H9 (cell line): ENCODE data around the gene SRGAP3. TPM values are rescaled to one million over a fixed set of nuclear protein-coding genes. Genes with fewer than 3 reads are reported as not detected.

ENCODE experiments used
- DNase-seq: peaks from one replicate; pipeline ENCODE4 v3.0.0-alpha.2; 2017
- H2AFZ ChIP-seq: one replicate; pipeline ENCODE4 v1.6.1; 2013; ENCODE audit warnings: mild to moderate bottlenecking, low read length, control low read depth, moderate library complexity
- H2AK5ac ChIP-seq: 2 replicates; pipeline ENCODE4 v1.6.1; 2013; ENCODE audit warnings: low read length, control low read depth, mixed read lengths; ENCODE audit not compliant: insufficient read length
- H2BK120ac ChIP-seq: one replicate; pipeline ENCODE4 v1.6.1; 2013; ENCODE audit warnings: low read depth, mild to moderate bottlenecking, low read length, control low read depth, inconsistent platforms; ENCODE audit not compliant: poor library complexity, severe bottlenecking
- H2BK12ac ChIP-seq: 2 replicates; pipeline ENCODE4 v1.6.1; 2013; ENCODE audit warnings: low read length, control low read depth, mixed read lengths, low read depth; ENCODE audit not compliant: insufficient read length
- H2BK15ac ChIP-seq: 2 replicates; pipeline ENCODE4 v1.6.1; 2013; ENCODE audit warnings: low read depth, low read length, control low read depth
- H2BK20ac ChIP-seq: one replicate; pipeline ENCODE4 v1.6.1; 2013; ENCODE audit warnings: low read depth, mild to moderate bottlenecking, low read length, control low read depth, inconsistent platforms; ENCODE audit not compliant: poor library complexity, severe bottlenecking
- H2BK5ac ChIP-seq: 2 replicates; pipeline ENCODE4 v1.6.1; 2013; ENCODE audit warnings: low read length, control low read depth, mixed read lengths; ENCODE audit not compliant: insufficient read length
- H3K14ac ChIP-seq: 2 replicates; pipeline ENCODE4 v1.6.1; 2013; ENCODE audit warnings: low read length, control low read depth; ENCODE audit not compliant: insufficient read depth
- H3K18ac ChIP-seq: 2 replicates; pipeline ENCODE4 v1.6.1; 2013; ENCODE audit warnings: low read depth, mild to moderate bottlenecking, mixed read lengths, low read length, control low read depth; ENCODE audit not compliant: insufficient read length
- H3K23ac ChIP-seq: 2 replicates; pipeline ENCODE4 v1.6.1; 2013; ENCODE audit warnings: low read length, control low read depth, mixed read lengths, low read depth; ENCODE audit not compliant: insufficient read length
- H3K23me2 ChIP-seq: 2 replicates; pipeline ENCODE4 v1.6.1; 2013; ENCODE audit warnings: low read depth, mild to moderate bottlenecking, mixed read lengths, low read length, control low read depth; ENCODE audit not compliant: insufficient read length, poor library complexity, severe bottlenecking
- H3K27ac ChIP-seq: 2 replicates; pipeline ENCODE4 v1.5.1; 2013; ENCODE audit warnings: low read length, control low read depth, mixed read lengths, low read depth; ENCODE audit not compliant: insufficient read length
- H3K27me3 ChIP-seq: 2 replicates; pipeline ENCODE4 v1.6.1; 2013; ENCODE audit warnings: low read length, control low read depth, inconsistent platforms; ENCODE audit not compliant: insufficient read depth
- H3K4ac ChIP-seq: 2 replicates; pipeline ENCODE4 v1.6.1; 2013; ENCODE audit warnings: low read depth, mild to moderate bottlenecking, control low read depth, inconsistent platforms, low read length, moderate library complexity
- H3K4me1 ChIP-seq: 2 replicates; pipeline ENCODE4 v1.6.1; 2013; ENCODE audit warnings: low read length, control low read depth, inconsistent platforms; ENCODE audit not compliant: insufficient read depth
- H3K4me2 ChIP-seq: 2 replicates; pipeline ENCODE4 v1.6.1; 2013; ENCODE audit warnings: low read length, control low read depth, mixed read lengths; ENCODE audit not compliant: insufficient read length, insufficient read depth
- H3K56ac ChIP-seq: 2 replicates; pipeline ENCODE4 v1.6.1; 2013; ENCODE audit warnings: low read depth, mild to moderate bottlenecking, mixed read lengths, low read length, control low read depth; ENCODE audit not compliant: insufficient read length
- H3K79me1 ChIP-seq: 2 replicates; pipeline ENCODE4 v1.6.1; 2013; ENCODE audit warnings: low read depth, mild to moderate bottlenecking, moderate library complexity, low read length, control low read depth, inconsistent platforms; ENCODE audit not compliant: insufficient read depth, poor library complexity, severe bottlenecking
- H3K79me2 ChIP-seq: 2 replicates; pipeline ENCODE4 v1.6.1; 2013; ENCODE audit warnings: low read length, control low read depth, inconsistent platforms; ENCODE audit not compliant: insufficient read depth
- H3K9ac ChIP-seq: 2 replicates; pipeline ENCODE4 v1.6.1; 2013; ENCODE audit warnings: low read length, control low read depth, mixed read lengths; ENCODE audit not compliant: insufficient read length; ENCODE audit errors: extremely low read depth
- H3K9me3 ChIP-seq: one replicate; pipeline ENCODE4 v1.6.1; 2013; ENCODE audit warnings: low read depth, low read length, inconsistent platforms; ENCODE audit not compliant: control insufficient read depth
- H3T11ph ChIP-seq: one replicate; pipeline ENCODE4 v1.6.1; 2013; ENCODE audit warnings: mild to moderate bottlenecking, low read length, control low read depth, inconsistent platforms
- H4K20me1 ChIP-seq: one replicate; pipeline ENCODE4 v1.6.1; 2013; ENCODE audit not compliant: control insufficient read depth, insufficient read length, insufficient read depth
- H4K5ac ChIP-seq: 2 replicates; pipeline ENCODE4 v1.6.1; 2013; ENCODE audit warnings: low read depth, mild to moderate bottlenecking, mixed read lengths, low read length, control low read depth; ENCODE audit not compliant: insufficient read length
- H4K8ac ChIP-seq: replicated peaks from 2 replicates; pipeline ENCODE4 v1.6.1; 2013; ENCODE audit warnings: low read length, control low read depth, mixed read lengths, low read depth; ENCODE audit not compliant: insufficient read length
- H4K91ac ChIP-seq: 2 replicates; pipeline ENCODE4 v1.6.1; 2013; ENCODE audit warnings: low read depth, mild to moderate bottlenecking, moderate library complexity, mixed read lengths, low read length, control low read depth; ENCODE audit not compliant: insufficient read length
- H3K27ac Mint-ChIP-seq, 3 experiments: 2 replicates in 2 of 3; 3 replicates in 1 of 3; pipeline ENCODE4 v1.8.0; 2020 to 2021; ENCODE audit warnings: mixed read lengths in 3 of 3, mild to moderate bottlenecking in 1 of 3, moderate library complexity in 1 of 3
- H3K27me3 Mint-ChIP-seq: 2 replicates; pipeline ENCODE4 v1.8.0; 2021; ENCODE audit warnings: low read depth, mild to moderate bottlenecking, moderate library complexity, mixed read lengths
- H3K36me3 Mint-ChIP-seq, 3 experiments: 2 replicates in 2 of 3; 3 replicates in 1 of 3; pipeline ENCODE4 v1.8.0; 2020 to 2021; ENCODE audit warnings: low read depth in 3 of 3, mixed read lengths in 3 of 3; ENCODE audit not compliant: insufficient read depth in 1 of 3
- H3K4me1 Mint-ChIP-seq, 2 experiments: 2 replicates each; pipeline ENCODE4 v1.8.0; 2020; ENCODE audit warnings: mixed read lengths in 2 of 2
- H3K4me3 Mint-ChIP-seq, 2 experiments: 2 replicates in 1 of 2; 3 replicates in 1 of 2; pipeline ENCODE4 v1.8.0; 2020 to 2021; ENCODE audit warnings: mild to moderate bottlenecking in 2 of 2, mixed read lengths in 2 of 2, moderate library complexity in 1 of 2
- H3K9me3 Mint-ChIP-seq, 2 experiments: 2 replicates in 1 of 2; 3 replicates in 1 of 2; pipeline ENCODE4 v1.8.0; 2020; ENCODE audit warnings: mild to moderate bottlenecking in 2 of 2, mixed read lengths in 2 of 2, moderate library complexity in 1 of 2
- WGBS: extraction: QIAGEN DNeasy Blood & Tissue Kit; methylation state at CpG from one replicate; pipeline ENCODE4 v1.1.7; 2013; ENCODE audit warnings: missing lambda C conversion rate, low lambda C conversion rate, mixed read lengths; ENCODE audit not compliant: insufficient read length; ENCODE audit errors: extremely low coverage; 5-methylcytosine and 5-hydroxymethylcytosine counted together
- total RNA-seq: library from RNA; stranded (reverse); gene quantifications from 2 replicates; pipeline ENCODE4 v1.2.1, GENCODE V29; 2021
- TF ChIP-seq, protein P1 (sequence below): fragments of 200-600 bp; sonication (generic); conservative IDR thresholded peaks from 3 replicates; pipeline ENCODE4 v1.8.0; 2021; ENCODE audit warnings: antibody characterized with exemption, mild to moderate bottlenecking

SRGAP3 gene
- total RNA-seq, 1 experiment from 2014 or later, result 3.4 TPM

- TF ChIP-seq, protein P1, sequence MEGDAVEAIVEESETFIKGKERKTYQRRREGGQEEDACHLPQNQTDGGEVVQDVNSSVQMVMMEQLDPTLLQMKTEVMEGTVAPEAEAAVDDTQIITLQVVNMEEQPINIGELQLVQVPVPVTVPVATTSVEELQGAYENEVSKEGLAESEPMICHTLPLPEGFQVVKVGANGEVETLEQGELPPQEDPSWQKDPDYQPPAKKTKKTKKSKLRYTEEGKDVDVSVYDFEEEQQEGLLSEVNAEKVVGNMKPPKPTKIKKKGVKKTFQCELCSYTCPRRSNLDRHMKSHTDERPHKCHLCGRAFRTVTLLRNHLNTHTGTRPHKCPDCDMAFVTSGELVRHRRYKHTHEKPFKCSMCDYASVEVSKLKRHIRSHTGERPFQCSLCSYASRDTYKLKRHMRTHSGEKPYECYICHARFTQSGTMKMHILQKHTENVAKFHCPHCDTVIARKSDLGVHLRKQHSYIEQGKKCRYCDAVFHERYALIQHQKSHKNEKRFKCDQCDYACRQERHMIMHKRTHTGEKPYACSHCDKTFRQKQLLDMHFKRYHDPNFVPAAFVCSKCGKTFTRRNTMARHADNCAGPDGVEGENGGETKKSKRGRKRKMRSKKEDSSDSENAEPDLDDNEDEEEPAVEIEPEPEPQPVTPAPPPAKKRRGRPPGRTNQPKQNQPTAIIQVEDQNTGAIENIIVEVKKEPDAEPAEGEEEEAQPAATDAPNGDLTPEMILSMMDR, result no peak
- Histone ChIP-seq H3K4me1 (no peaks in the 10 kb centered on the region), H3K23ac (no peak overlapping the region), H4K20me1 (no peaks in the 10 kb centered on the region), H3K27ac (no peak overlapping the region), H2BK5ac (no peak overlapping the region), H3K4me2 (no peak overlapping the region), H2BK120ac (no peak overlapping the region), H2AFZ (no peak overlapping the region), H3K9me3 (no peaks in the 10 kb centered on the region), H3K79me1 (no peaks in the 10 kb centered on the region), H2AK5ac (no peak overlapping the region), H2BK15ac (no peak overlapping the region), H3K4ac (no peak overlapping the region), H4K91ac (no peak overlapping the region), H3K14ac (no peak overlapping the region; the same call in 1 of the 2 replicates), H3K56ac (no peak overlapping the region), H2BK12ac (no peak overlapping the region), H3T11ph (no peak overlapping the region), H3K23me2 (no peaks in the 10 kb centered on the region), H3K27me3 (no peaks in the 10 kb centered on the region), H3K79me2 (no peaks in the 10 kb centered on the region), H3K18ac (no peak overlapping the region), H4K5ac (no peak overlapping the region), H2BK20ac (no peak overlapping the region), H3K9ac (no peak overlapping the region), H4K8ac (no peak overlapping the region)
- peaks cover 27 to 41% of the 10 kb centered on the region in 2 experiments for H3K4me1 Mint-ChIP-seq
- H3K4me3 Mint-ChIP-seq, result no peak overlapping the region
- DNase-seq, result no peak
- no CpG with 5 or more reads among the region's 4 CpGs for WGBS
- H3K9me3 Mint-ChIP-seq, result no peaks in the 10 kb centered on the region
- no peak overlapping the region; a peak in 1 of 7 replicates for H3K27ac Mint-ChIP-seq
- H3K27me3 Mint-ChIP-seq, result no peaks in the 10 kb centered on the region
- no peaks in the 10 kb centered on the region; a peak in 1 of 7 replicates for H3K36me3 Mint-ChIP-seq
Observed at GRCh38 chr3:9206287-9206686, 43.2 kb downstream of the SRGAP3 start.
